HG03575 (cell line): ENCODE measurements around the gene MYADM.

Source experiments
- ATAC-seq: cut with Tn5 transposase; IDR thresholded peaks from one replicate; pipeline ENCODE4 v1.9.1; 2021; ENCODE audit not compliant: unreplicated experiment, insufficient number of reproducible peaks, low FRiP score; ENCODE audit errors: extremely low read depth

The MYADM gene

GRCh38 chr19:53908106-53908934, 40.6 kb downstream of the MYADM start:
- ATAC-seq: no peak

GRCh38 chr19:53908935-53909415, 41.3 kb downstream of the MYADM start, which contains the start of gene CACNG7:
Gene CACNG7, plus strand, starts transcription at chr19:53909278. Its CDS starts 3,554 bp downstream, at chr19:53912832.
- ATAC-seq: no peak

DNA sequence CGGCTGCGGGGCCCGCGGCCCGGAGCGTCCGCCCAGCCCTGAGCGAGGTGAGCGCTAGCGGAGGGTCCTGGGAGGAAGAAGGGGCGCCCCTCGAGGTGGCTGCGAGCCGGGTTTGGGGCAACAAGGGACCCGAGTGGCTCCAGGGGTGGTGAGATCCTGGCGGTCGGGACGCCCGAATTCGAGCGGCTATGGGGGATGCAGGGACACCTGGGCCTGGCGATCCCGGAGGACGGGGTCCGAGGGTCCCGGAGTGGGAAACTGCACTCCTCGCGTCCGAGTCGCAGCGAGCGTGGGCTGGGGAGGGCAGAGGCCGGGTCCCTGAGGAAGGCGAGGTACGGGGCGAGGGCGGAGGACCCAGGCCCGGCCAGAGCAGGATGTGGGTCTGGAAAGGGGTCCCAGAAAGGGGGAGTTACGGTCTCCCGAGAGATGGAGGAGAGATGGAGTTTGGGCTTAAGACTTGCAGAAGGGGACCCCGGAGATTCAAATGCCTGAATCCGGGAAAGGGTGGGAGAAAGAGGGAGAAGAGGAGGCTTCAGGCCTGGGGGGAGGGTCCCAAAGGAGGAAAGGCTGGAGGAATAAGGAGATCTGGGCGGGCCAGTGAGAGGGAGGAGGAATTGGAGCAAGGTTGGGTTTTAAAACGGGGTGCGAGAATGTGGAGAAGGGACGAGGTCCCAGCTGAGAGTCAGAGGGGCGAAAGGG, 41.9 kb downstream of the MYADM start:
- no peak for ATAC-seq

- ATAC-seq: no peak
Observed at GRCh38 chr19:53910170-53910518, 42.5 kb downstream of the MYADM start.

- ATAC-seq: no peak
Observed at GRCh38 chr19:53912653-53913052, 45.0 kb downstream of the MYADM start.

DNA sequence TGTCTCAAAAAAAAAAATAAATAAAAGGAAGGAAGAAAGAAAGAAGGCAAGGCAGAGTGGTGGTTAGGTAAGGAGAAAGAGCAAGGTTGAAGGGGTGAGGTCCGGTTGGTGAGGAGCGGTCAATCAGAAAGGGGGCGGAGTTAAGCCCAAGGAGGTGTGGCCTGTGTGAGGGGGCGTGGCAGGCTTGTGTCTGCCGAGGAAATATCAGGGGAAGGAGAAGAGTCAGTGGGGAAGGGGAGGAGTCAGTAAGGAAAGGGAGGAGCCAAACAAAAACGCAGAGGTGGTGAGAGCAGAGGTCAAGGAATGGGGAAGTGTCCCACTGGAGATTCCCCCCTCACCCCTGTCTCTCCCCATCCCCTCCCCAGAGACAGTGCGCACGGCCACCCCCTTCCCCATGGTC, 47.3 kb downstream of the MYADM start:
- no peak for ATAC-seq

GRCh38 chr19:53916004-53916403, 48.3 kb downstream of the MYADM start:
- no peak for ATAC-seq

DNA sequence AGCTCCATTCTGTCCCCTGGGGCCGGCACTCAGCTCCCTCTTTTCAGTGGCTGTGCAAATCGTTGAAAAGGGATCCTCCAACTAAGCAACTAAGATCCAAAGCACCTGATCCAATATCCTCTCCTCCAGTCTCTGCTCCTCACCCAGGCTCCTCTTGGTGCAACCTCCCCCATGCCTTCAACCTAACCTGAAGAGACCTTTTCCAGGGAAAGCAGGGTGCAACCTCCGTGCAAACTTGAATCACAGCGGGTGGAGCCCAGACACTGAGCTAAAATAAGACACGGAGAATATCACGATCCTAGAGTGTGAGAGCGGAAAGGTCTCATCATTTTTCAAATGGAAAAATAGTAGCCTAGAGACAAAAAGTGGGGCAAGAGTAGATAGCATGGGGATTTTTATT, 49.7 kb downstream of the MYADM start:
- no peak for ATAC-seq
